GM19452 (cell line): Measurements from ENCODE around the gene OSBPL5.

Source experiments
- ATAC-seq: cut with Tn5 transposase; IDR thresholded peaks from one replicate; pipeline ENCODE4 v1.9.1; 2021; ENCODE audit not compliant: unreplicated experiment

OSBPL5 gene

DNA sequence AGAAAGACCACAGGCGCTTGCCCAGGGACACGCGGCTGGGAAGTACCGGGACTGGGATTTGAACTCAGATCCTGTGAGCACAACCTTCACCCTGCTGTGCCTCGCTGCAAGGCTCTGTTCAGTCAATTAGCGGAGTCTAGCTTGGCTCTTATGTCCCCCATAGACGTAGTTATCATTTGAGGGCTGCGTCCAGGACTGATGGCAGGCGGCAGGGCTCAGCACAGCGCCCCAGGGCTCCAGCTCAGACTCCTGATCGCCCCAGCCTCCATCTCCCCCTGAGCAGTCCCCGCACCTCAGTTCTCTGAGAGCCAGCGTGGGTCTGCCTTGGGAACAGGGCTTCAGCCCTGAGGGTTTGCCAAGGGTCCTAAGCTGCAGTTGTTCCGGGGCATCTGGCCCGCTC, 33.7 kb upstream of the OSBPL5 start:
- ATAC-seq: no peak

DNA sequence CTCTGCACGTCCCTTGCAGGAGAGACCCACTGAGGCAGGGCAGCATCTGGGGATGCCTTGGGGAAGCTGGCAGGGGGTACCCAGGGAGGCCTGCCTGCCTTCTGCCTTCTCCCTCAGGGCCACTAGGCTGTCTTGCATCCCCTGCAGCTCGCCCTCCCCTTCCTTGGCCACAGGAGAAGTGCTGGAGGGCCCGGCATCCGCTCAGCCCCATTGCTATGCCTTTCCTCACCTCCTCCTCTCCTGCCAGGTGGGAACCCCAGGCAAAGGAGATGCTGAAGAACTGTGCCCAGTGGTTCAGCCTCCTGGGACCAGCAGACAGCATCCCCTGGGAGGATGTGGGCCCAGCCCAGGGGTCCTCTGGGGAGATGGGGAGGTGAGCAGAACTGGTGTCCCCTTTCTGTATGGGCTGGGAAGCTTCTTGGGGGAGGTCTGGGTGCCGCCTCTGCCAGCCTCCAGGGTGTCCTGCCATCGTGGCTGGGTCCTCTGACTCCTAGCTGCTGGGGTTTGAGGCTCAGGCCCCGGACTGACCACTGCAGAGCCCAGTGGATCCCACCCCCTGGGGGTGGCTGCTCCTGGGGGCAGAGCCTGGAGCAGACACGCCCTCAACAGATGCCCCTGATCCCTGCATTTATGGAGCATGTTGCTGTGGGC, 32.9 kb upstream of the OSBPL5 start:
- no peak for ATAC-seq

DNA sequence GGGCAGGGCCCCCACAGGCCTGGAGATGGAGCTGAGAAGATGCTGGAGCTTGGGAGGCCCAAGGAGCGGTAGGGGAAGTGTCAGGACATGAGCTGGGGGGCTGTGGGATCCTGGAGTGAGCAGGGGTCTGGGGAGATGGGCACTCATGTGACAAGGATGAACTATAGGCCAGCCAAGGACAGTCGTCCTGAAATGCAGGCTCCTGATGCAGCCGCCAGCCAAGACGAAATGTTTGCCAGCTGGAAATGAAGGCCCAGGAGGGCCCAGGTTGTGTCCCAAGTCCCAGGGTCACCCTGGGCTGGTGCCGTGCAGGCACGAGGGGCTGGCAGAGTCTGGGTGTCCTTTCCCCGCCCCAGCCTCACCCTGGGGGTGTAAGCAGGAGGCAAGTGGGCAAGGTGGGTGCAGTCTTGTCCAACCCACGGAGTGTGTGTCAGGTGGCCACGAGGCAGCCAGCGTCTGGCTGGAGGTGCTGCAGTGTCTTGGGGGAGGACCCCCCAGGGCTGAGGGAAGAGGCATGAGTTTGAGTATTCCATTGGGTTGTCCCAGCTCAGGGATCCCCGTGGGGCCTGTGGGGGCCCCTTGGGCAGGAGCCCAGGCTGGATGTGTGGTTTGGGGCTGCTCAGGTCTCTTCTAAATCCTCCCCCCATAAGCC, 32.1 kb upstream of the OSBPL5 start:
- no peak for ATAC-seq

DNA sequence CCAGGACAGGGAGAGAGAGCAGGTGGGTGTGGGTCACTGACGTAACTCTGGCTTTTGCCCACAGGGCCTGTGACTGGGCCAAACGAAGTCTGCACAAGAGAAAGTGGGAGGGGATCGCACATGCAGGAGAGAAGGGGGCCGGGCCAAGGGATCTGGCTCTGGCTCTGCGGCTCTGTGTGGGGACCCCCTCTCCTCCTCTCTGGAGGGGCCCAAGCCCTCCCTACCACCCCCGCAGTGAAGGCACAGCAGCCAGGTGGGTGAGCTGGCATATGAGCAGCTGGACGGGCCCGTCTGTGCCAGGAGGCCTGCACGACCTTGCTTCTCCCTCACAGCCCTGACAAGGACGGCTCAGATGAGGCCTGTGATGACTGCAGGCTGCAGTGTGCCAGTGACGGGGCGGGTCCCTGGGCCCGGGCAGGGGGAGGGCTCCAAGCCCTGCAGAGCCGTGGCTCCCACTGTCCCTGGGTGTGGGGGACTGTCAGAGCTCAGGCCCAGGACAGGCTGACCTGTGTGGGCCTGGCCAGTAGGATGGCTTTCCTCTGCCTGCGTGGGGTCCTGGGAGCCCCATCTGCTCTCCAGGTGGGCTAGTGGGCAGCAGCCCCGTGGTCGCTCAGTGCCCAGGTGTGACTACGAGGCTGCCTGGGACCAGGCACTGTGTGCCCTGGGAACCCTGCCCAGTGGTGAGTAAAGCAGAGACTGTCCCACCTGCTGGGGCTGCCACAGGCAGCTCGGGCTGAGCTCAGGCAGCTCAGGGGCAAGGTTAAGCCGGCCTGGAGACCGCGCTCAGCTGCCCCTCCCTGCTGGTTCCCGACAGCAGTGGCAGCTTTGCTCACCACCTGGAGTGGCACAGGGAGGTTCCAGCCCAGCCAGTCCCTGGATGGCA, 31.3 kb upstream of the OSBPL5 start:
- ATAC-seq: no peak

DNA sequence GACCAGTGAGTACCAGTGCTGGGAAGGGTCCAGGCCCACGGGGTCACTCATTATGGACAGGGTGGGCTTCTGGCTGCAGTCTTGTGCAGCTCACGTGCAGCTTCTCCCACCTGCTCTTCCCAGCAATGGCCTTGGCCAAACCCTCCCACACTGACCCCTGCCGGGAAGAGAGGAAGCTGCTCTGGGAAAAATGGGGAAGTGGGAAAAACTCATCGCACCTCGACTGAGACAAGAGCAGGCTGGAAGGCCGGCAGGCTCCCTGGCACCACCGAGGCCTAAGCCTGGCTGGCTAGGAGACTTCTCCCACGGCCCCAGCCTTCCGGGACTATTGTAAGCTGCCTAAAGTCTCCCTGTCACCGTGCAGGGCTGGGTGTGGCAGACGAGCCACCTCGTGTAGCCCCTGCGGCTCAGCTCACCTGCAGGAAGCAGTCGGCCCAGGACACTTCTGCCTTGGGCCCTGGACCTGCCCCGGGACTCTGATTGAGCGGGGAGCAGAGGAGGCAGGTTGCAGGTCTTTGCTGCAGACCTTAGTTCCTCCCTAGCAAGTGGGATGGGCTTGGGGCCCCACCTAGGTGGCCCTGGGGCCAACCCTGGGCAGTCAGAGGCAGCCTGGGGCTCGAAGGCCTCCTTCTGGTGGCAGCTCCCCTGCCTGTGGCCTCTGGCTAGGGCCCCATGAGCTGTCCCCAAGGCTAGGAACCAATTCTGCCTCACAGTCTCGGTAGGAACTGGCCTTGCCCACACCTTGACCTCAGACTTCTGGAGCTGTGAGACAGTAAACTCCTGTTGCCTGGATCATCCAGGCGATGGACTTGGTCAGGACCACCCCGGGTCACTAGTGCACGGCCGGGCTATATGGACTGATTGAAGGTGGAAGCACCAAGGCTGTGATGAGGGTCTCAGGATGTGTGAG, 30.4 kb upstream of the OSBPL5 start:
- no peak for ATAC-seq

DNA sequence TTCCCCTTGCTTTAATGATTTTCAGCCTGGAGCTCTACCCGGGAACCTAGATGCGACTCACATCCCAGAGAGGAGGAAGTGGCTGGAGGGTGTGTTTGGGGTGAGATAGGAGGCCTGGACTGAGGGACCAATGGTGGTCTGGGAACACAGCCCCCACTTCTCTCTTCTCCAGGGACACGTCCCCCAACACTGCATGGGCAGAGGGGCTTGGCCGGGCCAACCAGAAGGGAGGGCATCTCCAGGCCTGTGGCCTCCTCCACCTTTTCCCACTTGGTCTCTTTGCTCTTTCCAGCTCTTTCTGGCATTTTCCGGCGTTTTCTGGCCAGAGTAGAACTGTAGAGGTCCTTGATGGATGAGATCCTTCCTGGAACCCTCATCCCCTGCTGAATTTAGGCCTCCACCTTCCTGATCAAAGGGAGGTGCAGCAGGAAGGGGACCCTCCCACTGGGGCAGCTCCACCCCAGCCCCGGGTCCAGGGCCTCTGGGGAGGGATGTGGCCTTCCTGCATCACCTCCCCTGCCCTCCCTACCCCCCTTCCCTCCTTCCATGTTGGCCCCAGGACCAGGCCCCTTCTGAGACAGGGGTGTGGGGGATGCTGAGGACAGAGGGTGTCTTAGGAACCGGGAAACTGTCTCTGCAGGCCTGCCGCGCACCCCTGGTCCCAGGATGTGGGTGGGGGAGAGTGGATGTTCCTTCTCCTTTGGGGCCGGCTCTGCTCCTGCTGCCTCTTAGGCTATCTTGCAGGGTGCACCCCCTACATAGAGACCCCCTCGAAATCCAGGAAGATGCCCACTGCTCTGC, 29.1 kb upstream of the OSBPL5 start:
- ATAC-seq: no peak

DNA sequence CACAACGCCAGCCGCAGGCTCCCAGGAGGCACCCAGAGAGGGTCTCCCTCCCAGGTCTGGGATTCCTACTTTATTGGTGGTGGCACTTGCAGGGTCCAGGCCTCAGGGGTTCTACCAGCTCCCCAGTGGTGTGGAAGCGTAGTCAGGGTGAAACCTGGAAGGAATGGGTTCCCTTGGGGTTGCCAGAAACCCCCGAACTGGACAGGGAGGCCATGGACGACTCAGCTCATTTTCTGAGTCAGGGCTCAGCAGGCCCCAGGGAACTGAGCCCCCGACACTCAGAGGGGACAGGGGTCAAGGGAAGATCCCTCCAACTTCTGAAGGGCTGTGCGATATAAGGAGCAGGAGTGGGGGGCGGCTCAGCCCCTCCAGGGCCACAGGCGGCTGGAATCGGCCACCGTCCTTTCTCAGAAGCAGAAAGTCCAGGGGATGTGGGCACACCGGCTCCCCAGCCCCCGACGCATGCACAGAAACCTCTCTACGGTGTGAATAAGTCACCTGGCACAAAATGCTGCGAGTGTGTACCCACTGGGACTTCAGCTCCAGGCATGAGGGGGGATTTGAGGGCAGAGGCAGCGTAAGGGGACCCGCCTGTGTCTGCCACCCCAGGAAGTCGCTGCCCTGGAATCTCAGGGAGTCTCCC, 28.4 kb upstream of the OSBPL5 start:
- ATAC-seq: no peak

DNA sequence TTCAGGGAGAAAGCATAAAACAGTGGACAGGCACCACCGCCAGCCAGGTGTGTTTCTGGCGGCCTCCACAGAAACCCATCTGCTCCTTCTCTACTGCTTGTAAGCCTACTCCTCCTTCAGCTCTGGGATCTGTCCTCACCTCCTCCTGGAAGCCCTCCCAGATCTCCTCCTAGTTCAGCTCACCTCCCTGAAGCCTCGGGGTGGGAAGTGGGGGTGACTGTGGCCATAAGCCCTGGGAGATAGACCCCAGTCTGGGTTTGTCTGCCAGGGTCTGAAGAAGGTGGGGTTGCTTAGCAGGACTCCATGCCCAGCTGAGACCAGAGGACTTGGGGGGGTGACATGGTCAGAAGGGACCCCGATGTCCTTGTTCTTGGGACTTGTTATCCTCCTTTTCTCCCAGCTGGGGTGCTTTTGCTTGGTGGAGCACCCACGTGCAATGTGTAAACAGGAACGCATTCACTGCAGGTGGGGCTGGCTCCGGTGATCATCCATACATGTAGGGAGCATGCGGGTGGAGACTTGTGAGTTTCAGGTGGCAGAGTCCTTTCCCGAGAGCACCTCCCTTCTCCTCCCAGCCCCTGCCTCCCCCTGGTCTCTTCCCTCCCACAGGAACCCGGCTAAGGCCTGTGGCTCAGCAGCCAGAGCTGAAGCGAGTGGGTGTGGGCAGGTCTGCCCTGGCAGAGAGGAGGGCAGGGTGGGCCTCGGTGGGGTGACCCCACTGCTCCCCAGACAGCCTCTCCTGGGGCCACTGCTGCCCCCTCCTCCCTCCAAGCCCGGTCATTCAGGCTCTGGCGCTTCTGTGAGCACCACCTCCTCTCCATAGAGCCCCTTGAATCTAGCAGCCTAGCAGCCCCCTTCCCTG, 27.6 kb upstream of the OSBPL5 start:
- no peak for ATAC-seq

DNA sequence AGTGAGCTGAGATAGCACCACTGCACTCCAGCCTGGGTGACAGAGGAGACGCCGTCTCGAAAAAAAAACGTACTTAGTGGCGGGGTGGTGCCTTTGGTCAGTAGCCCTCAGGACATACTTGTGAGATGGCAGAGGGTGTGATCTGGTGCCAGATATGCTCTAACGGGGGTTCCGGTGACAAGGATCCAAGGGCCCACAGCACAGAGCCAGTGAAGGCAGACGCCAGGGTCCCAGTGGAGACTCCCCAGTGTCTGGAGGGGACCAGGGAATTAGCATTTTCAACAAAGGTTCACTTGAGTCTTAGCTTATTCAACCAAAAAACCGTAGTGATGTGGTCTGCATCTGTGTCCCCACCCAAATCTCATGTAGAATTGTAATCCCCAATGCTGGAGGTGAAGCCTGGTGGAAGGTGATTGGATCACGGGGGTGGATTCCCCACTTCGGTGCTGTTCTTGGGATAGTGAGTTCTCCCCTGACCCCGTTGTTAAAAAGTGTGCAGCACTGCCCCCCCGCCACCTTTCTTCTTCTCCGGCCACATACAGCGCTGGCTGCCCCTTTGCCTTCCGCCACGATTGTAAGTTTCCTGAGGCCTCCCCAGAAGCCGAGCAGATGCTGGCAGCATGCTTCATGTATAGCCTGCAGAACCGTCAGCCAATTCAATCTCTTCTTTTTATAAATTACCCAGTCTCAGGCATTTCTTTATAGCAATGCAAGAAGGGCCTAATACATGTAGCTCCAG, 26.6 kb upstream of the OSBPL5 start:
- ATAC-seq: no peak

DNA sequence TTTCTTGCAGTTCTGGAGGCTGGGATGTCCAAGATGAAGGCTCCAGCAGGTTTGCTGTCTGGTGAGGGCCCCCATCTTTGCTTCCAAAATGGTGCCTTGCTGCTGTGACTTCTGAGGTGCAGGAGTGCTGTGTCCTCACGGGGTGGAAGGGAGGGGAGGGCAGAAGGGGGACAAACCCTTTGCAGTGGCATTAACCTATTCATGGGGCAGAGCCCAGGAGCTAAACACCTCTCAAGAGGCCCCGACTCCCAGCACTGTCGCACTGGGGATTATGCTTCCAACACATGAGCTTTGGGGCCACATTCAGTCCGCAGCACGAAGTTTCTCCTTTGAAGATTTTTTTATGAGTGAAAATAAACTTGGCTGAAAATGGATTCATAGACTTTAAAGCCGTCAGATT, 25.5 kb upstream of the OSBPL5 start:
- no peak for ATAC-seq

DNA sequence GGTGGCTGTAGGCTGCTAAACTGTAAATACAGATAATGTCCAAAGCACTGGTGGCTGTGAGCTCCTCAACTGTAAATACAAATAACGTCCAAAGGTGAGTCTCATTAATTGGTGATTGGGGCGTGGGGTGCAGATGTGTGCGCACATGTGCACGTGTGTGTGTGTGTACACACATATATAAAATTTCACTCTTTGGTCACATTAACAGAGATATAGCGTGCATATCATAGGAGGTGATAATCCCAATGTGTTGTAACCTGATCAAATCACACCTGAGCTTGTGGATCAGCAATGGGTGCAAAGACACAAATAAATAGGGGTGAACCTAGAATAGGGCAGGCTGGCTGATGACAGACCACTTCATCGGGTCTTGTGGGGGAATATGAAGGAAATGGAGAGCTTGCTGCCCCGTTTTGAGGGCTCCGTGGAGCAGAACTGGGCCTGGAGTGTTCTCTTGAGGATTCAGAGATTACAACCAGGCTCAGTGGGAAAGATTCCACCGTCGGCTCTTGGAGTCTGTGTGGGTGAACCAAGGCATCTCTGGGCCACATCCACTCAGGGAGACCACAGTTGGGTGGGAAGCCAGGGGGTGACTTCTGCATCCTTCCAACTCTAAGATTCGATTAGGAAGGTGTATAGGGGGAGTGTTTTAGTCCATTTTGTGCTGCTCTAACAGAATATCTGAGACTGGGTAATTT, 24.9 kb upstream of the OSBPL5 start:
- no peak for ATAC-seq

DNA sequence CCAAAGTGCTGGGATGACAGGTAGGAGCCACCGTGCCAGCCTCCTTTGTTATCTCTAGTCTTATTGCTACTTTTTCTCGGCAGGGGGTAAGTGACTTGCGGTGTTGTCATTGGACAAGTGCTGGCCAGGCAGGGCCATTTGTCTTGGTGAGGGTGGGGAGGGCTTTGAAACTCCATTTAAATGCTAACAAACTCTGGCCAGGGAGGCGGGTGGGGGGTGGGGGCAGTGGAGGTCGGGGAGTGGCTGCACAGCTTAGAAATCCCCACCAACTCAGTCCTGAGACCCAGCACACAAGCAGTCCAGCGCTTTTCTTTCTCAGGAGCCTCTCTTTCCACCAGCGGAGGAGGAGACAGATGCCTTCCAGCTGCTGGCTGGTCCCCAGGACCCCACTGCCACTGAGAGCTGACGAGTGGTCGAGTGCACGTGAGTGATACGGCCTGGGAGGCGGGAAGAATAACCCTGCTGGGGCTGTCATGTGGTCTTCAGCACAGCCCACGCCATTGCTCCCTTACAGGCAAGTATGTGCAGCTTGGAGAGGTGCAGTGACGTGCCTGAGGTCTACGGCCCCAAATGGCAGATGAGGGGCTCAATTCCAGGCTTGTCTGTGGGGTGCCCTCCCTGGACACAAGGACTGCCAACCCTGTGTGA, 24.2 kb upstream of the OSBPL5 start:
- no peak for ATAC-seq

DNA sequence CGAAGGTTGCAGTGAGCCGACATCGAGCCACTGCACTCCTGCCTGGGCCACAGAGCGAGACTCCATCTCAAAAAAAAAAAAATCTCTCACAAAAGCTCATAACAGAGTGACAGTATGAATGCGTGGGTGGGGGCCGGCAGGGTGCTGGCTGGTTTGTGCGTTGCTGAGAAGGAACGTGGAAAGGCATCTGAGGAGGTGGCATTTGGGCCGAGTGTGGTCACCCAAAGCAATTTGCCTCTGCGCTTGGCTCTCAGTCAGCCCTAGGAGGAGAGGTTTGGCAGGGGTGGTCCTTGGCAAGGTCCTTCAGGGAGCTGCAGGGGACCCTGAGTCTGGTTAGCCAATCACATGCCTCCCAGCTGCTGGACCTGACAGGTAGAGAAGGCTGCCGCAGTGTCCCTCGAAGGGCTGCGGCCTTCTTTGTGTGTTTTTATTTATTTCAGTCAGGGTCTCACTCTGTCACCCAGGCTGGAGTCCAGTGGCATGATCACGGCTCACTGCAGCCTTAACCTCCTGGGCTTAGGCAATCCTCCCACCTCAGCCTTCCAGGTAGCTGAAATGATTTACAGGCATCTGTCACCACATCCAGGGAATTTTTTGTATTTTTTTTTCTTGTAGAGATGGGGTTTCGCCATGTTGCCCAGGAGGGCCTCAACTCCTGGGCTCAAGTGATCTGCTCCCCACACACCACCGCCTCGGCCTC, 23.5 kb upstream of the OSBPL5 start:
- no peak for ATAC-seq

DNA sequence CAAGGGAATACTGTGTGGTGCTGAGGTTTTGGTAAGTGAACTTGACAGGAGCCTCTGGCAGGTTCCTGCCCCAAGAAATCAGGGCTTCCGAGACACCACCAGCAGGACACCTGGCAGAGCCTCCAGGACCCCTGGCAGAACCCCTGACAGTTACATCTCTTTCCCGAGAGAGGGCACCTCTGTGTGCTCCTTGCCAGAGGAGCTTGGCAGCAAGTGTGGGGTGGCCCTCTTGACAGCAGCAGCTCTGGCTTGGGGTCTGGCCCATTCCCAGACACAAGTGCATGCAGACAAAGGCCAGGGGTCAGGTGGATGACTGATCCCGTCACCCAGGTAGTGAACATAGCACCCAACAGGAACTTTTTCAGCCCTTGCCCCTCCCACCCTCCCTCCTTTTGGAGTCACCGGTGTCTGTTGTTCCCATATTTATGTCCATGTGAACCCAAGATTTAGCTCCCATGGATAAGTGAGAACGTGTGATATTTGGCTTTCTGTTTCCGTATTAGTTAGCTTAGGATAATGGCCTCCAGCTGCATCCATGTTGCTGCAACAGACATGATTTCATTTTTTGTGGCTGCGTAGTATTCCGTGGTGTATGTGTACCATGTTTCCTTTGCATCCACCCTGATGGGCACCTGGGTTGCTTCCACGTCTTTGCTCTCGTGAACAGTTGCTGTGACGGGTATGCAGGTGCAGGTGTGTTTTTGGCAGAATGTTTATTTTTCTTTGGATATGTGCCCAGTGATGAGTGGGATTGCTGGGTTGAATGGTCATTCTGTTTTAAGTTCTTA, 21.2 kb upstream of the OSBPL5 start:
- no peak for ATAC-seq

DNA sequence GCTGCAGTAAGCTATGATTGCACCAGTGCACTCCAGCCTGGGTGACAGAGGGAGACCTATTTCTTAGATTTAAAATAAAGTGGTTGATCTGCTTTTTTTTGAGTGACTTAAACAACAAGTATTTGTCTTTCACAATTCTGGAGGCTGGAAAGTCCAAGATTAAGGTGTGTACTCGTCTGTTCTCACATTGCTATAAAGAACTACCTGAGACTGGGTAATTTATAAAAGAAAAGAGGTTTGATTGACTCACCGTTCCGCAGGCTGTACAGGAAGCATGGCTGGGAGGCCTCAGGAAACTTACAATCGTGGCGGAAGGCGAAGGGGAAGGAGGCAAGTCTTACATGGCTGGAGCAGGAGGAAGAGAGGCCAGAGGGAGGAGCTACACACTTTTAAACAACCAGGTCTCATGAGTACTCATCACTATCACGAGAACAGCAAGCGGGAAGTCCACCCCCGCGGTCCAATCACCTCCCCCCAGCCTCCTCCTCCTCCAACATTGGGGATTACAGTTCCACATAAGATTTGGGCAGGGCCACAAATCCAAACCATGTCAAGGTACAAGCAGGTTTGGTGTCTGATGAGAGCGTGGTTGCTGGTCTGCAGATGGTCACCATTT, 19.7 kb upstream of the OSBPL5 start:
- ATAC-seq: no peak
